Esophagus squamous epithelium (tissue), 5 donors: Measurements from ENCODE around the gene FSHR. TPM values are rescaled to one million over a fixed set of nuclear protein-coding genes. Genes with fewer than 3 reads are reported as not detected.

Experiments
- DNase-seq: peaks from one replicate; lab custom pipeline; 2025; lab: John Stamatoyannopoulos, UW
- H3K27ac ChIP-seq, 4 donors: fragments of 200-600 bp; sonication (generic); one replicate each; pipeline ENCODE4 v1.5.1; 2016 to 2019; ENCODE audit warnings: mild to moderate bottlenecking in 1 of 4
- H3K27me3 ChIP-seq, 4 donors: fragments of 200-600 bp; sonication (generic); 1 replicate in 3 of 4; 2 replicates in 1 of 4; pipeline versions ENCODE4 v1.5.1 to v1.6.0; 2017 to 2021; ENCODE audit warnings: antibody characterized with exemption in 1 of 4
- H3K36me3 ChIP-seq, 3 donors: fragments of 200-600 bp; sonication (generic); one replicate each; pipeline ENCODE4 v1.5.1; 2016 to 2019
- H3K4me1 ChIP-seq, 3 donors: fragments of 200-600 bp; sonication (generic); one replicate each; pipeline ENCODE4 v1.5.1; 2017 to 2019
- H3K4me3 ChIP-seq, 4 donors: fragments of 200-600 bp; sonication (generic); 1 replicate in 3 of 4; 2 replicates in 1 of 4; pipeline ENCODE4 v1.5.1; 2016 to 2019; ENCODE audit warnings: mild to moderate bottlenecking in 2 of 4, moderate library complexity in 1 of 4
- H3K9me3 ChIP-seq, 3 donors: fragments of 200-600 bp; sonication (generic); one replicate each; pipeline ENCODE4 v1.5.1; 2016 to 2019
- POLR2A ChIP-seq, 4 donors: fragments of 450-650 bp; IDR thresholded peaks; one replicate each; pipeline ENCODE4 v1.6.1; 2017; ENCODE audit warnings: antibody characterized with exemption in 4 of 4, mild to moderate bottlenecking in 4 of 4, moderate library complexity in 3 of 4
- WGBS, 2 donors: methylation state at CpG; one replicate each; pipeline ENCODE4 v1.1.5; 2018; 5-methylcytosine and 5-hydroxymethylcytosine counted together
- intact Hi-C: fragments of 100-400 bp; cut with DNase I; formaldehyde crosslinking; loops from one replicate; pipeline ENCODE4 v1.15.0; 2022
- total RNA-seq, 4 donors: library from RNA; depleted of rRNA; stranded (reverse); fragments of >200 nt; gene quantifications; one replicate each; pipeline ENCODE4 v1.1.0, GENCODE V29; 2016
- TF ChIP-seq, protein P1 (sequence below), 6 experiments: fragments of 450-650 bp in 4 of 6; fragments of 200-600 bp in 2 of 6; sonication (generic) in 2 of 6; IDR thresholded peaks; one replicate each; pipeline ENCODE4 v1.5.1; 2016 to 2019; ENCODE audit warnings: antibody characterized with exemption in 6 of 6, mild to moderate bottlenecking in 4 of 6, moderate library complexity in 4 of 6
- donor health status: DM: yes; HTN: yes; CAD: no.

FSHR gene
- total RNA-seq, 4 donors from 2014 or later, result not detected

DNA sequence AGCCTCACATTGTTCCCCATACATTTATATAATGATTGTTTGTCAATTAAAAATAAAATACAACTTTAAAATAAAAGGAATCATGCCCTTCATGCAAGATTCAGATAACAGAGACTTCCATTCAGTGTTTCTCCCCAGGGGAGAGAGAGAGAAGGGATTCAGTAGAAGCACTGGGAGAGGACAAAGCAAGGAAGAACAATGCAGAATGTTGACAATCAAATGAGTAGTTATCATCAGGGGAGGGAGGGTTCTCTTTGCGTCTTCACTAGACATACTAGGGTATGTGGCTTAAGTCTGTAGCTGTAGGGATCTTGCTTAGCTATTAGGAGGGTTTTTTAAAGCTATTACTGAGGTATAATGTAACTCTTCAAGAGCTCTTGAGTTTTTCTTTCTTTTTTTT, 30.7 kb downstream of the FSHR start:
- no peak for DNase-seq
- H3K36me3 ChIP-seq, result no peaks in the 10 kb centered on the region
- H3K4me3 ChIP-seq, result no peak overlapping the region
- H3K27ac ChIP-seq, result no peak overlapping the region
- H3K9me3 ChIP-seq, result no peaks in the 10 kb centered on the region
- H3K27me3 ChIP-seq, result no peaks in the 10 kb centered on the region
- no peak for TF ChIP-seq POLR2A (IDR thresholded peaks at IDR 0.05)
- TF ChIP-seq, protein P1, sequence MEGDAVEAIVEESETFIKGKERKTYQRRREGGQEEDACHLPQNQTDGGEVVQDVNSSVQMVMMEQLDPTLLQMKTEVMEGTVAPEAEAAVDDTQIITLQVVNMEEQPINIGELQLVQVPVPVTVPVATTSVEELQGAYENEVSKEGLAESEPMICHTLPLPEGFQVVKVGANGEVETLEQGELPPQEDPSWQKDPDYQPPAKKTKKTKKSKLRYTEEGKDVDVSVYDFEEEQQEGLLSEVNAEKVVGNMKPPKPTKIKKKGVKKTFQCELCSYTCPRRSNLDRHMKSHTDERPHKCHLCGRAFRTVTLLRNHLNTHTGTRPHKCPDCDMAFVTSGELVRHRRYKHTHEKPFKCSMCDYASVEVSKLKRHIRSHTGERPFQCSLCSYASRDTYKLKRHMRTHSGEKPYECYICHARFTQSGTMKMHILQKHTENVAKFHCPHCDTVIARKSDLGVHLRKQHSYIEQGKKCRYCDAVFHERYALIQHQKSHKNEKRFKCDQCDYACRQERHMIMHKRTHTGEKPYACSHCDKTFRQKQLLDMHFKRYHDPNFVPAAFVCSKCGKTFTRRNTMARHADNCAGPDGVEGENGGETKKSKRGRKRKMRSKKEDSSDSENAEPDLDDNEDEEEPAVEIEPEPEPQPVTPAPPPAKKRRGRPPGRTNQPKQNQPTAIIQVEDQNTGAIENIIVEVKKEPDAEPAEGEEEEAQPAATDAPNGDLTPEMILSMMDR (IDR thresholded peaks at IDR 0.05), result no peak
- no peaks in the 10 kb centered on the region for H3K4me1 ChIP-seq
- intact Hi-C loops, result no loop called here
- WGBS, 2 donors, result 0 to 60% methylated on average over 1 of the region's 1 CpG

DNA sequence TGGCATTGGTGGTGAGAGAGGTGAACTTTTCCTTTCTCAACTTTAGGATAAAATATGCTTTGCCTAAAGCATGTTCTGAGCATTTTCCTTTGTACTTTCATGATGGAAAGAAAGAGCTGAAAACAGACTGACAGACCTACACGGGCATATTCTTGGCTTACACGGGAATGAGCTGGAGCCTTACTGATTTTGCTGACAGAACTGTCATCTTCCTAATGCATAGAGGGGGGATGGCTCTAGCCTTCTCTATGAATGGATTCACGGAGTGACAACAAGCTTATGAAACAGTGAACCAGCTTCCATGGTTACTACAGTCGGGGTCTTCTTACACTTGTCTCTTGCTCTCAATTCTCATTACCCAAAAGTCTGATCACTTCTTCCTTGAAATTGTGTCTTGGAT, 32.2 kb downstream of the FSHR start:
- DNase-seq, result no peak
- Histone ChIP-seq H3K27ac (no peak overlapping the region), H3K4me3 (no peak overlapping the region), H3K4me1 (no peaks in the 10 kb centered on the region), H3K27me3 (no peaks in the 10 kb centered on the region), H3K9me3 (no peaks in the 10 kb centered on the region), H3K36me3 (no peaks in the 10 kb centered on the region)
- intact Hi-C loops, result no loop called here
- 61 to 64% methylated on average over 4 of the region's 4 CpGs for WGBS, 2 donors
- TF ChIP-seq POLR2A (IDR thresholded peaks at IDR 0.05), result no peak
- TF ChIP-seq, protein P1 (IDR thresholded peaks at IDR 0.05), result no peak

DNA sequence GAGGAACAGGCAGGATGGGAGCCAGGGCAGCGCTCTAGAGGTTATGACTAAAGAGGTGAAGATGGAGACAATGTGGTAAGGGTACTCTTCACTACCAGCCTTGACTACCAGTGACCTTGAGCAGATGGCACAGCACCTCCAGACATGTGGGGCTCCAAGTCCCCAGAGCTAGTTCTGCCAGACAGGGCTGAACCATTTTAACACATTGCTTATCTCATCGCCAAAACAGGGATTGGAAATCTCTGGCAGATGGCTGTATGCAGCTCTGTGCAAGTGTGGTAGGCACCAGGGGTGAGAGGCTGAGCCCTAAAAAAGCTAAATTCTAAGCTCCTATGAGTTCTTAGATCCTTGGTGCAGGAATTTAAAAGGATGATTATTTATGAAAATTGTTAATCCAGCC, 41.3 kb downstream of the FSHR start:
- Histone ChIP-seq H3K27ac (no peak overlapping the region), H3K36me3 (no peaks in the 10 kb centered on the region), H3K4me3 (no peak overlapping the region), H3K27me3 (no peaks in the 10 kb centered on the region), H3K9me3 (no peaks in the 10 kb centered on the region), H3K4me1 (no peaks in the 10 kb centered on the region)
- TF ChIP-seq, protein P1 (IDR thresholded peaks at IDR 0.05), result no peak
- no peak for TF ChIP-seq POLR2A (IDR thresholded peaks at IDR 0.05)
- DNase-seq, result no peak
- 81 to 100% methylated on average over 2 of the region's 2 CpGs for whole genome bisulfite sequencing, 2 donors
- intact Hi-C loops, result no loop called here

DNA sequence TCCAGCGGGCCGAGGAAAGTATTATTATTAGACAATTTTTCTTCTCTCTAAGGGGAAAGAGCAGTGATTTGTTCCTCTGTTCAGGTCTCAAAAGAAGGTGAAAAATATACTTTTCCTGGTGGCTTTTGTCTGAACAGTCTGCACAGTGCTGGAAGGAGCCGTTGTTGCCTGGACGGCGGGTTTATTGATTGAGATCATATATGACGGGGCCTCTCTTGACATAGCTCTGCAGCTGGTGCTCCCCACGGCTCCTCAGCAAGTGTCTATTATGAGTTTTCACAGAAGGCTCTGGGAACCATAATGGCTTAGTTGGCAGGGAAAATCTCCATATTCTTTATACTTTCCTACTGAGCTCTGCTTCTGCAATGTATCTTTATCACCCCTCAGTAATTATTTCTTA, 42.9 kb downstream of the FSHR start:
- no peaks in the 10 kb centered on the region for H3K36me3 ChIP-seq
- H3K27me3 ChIP-seq, result no peaks in the 10 kb centered on the region
- TF ChIP-seq, protein P1 (IDR thresholded peaks at IDR 0.05), result no peak
- no peak for TF ChIP-seq POLR2A (IDR thresholded peaks at IDR 0.05)
- no peak overlapping the region for H3K4me3 ChIP-seq
- H3K27ac ChIP-seq, result no peak overlapping the region
- no peak for DNase-seq
- H3K9me3 ChIP-seq, result no peaks in the 10 kb centered on the region
- H3K4me1 ChIP-seq, result no peaks in the 10 kb centered on the region
- WGBS, 2 donors, result 71 to 72% methylated on average over 7 of the region's 7 CpGs
- intact Hi-C loops, result no loop called here

DNA sequence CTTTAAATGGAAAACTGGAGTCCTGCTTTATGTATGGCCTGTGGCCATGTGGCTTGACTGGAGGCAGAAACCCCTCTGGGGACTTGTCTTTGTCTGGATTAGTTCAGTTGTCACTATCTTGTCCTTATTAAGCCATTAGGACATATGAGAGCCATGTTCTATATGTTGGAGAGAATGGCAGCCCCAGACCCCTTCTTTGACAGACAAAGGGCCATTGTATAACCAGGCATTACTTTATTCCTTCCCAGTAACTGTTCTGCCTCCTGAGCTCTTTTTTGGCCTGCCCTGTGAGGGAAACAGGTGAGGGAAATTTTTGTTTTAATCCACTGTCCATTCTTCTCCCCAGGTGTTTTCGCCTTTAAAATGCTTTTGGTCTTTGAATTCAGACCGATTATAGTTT, 43.3 kb downstream of the FSHR start:
- no peaks in the 10 kb centered on the region for H3K27me3 ChIP-seq
- H3K4me1 ChIP-seq, result no peaks in the 10 kb centered on the region
- intact Hi-C loops, result no loop called here
- H3K9me3 ChIP-seq, result no peaks in the 10 kb centered on the region
- 87 to 88% methylated on average over 2 of the region's 2 CpGs for WGBS, 2 donors
- DNase-seq, result no peak
- H3K36me3 ChIP-seq, result no peaks in the 10 kb centered on the region
- TF ChIP-seq POLR2A (IDR thresholded peaks at IDR 0.05), result no peak
- TF ChIP-seq, protein P1 (IDR thresholded peaks at IDR 0.05), result no peak
- H3K27ac ChIP-seq, result no peak overlapping the region
- no peak overlapping the region for H3K4me3 ChIP-seq
